Lower leg skin (tissue), 4 donors: ENCODE data around the gene SPHKAP. TPM values are rescaled to one million over a fixed set of nuclear protein-coding genes. Genes with fewer than 3 reads are reported as not detected.

Experiments
- DNase-seq, 2 donors: peaks; one replicate each; pipeline ENCODE4 v3.0.0-alpha.2; 2019; ENCODE audit warnings: low spot score in 2 of 2
- H3K4me3 ChIP-seq: fragments of 200-600 bp; sonication (generic); 2 replicates; pipeline ENCODE4 v1.5.1; 2017; ENCODE audit warnings: mild to moderate bottlenecking, low read depth; ENCODE audit not compliant: poor library complexity, severe bottlenecking
- CTCF ChIP-seq, 3 donors: fragments of 450-650 bp; IDR thresholded peaks; one replicate each; pipeline ENCODE4 v1.5.1; 2016; ENCODE audit warnings: antibody characterized with exemption in 3 of 3, mild to moderate bottlenecking in 3 of 3, moderate library complexity in 2 of 3
- POLR2A ChIP-seq, 2 donors: fragments of 450-650 bp; IDR thresholded peaks; one replicate each; pipeline ENCODE4 v1.6.1; 2016 to 2017; ENCODE audit warnings: antibody characterized with exemption in 2 of 2, mild to moderate bottlenecking in 1 of 2, moderate library complexity in 1 of 2
- WGBS, 2 donors: methylation state at CpG; one replicate each; pipeline ENCODE4 v1.1.5; 2018; 5-methylcytosine and 5-hydroxymethylcytosine counted together
- intact Hi-C: fragments of 100-400 bp; cut with DNase I; formaldehyde crosslinking; loops from one replicate; pipeline ENCODE4 v1.15.0; 2023; ENCODE audit warnings: low total_unique reads
- total RNA-seq, 4 donors: library from RNA; depleted of rRNA; stranded (reverse); fragments of >200 nt; gene quantifications; one replicate each; pipeline ENCODE4 v1.1.0, GENCODE V29; 2016

SPHKAP gene
- total RNA-seq, 4 donors from 2014 or later: 0.05 to 0.49 (median 0.18) TPM

GRCh38 chr2:227932403-227932802 is 249.1 kb downstream of the SPHKAP start:
- no peak for DNase-seq
- TF ChIP-seq CTCF (IDR thresholded peaks at IDR 0.05) (no peak), POLR2A (IDR thresholded peaks at IDR 0.05) (no peak)
- 63% methylated on average over 2 of the region's 2 CpGs for WGBS, 2 donors
- intact Hi-C loops: no loop called here
- no peak overlapping the region for H3K4me3 ChIP-seq

DNA sequence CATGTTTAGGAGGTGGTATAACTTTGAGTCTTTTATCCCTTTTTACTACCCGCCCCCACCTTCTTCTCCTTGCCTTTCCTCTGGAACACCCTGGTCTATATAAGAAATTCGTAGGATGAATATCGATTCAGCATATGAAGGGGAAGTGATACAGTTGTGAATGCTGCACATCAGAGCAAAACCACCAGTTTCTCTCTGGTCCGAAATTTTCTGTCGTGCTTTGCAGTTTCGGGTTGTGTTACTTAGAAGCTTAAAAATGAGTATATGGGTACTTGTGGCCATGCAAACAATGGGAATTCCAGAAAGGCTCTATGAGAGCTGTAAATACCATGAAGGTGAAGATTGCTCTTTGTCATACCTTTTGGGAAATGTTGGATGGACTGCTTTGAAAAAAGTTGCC is 249.5 kb downstream of the SPHKAP start:
- intact Hi-C loops: no loop called here
- no peak for DNase-seq
- TF ChIP-seq POLR2A (IDR thresholded peaks at IDR 0.05) (no peak), CTCF (IDR thresholded peaks at IDR 0.05) (no peak)
- 84 to 91% methylated on average over 6 of the region's 6 CpGs for WGBS, 2 donors
- no peak overlapping the region for H3K4me3 ChIP-seq
